B cell (primary cell): Measurements from ENCODE around the gene KHDC4. TPM values are rescaled to one million over a fixed set of nuclear protein-coding genes. Genes with fewer than 3 reads are reported as not detected.
A peak's percentile ranks its signal among the peaks of the same experiment; 100 is the strongest.

Experiments
- ATAC-seq: fragments of 200-7000 bp; cut with Tn5 transposase; one replicate; pipeline ENCODE4 v1.10.0; 2021; ENCODE audit warnings: low read depth, mild to moderate bottlenecking, moderate number of reproducible peaks, moderate library complexity
- CTCF ChIA-PET: fragments of 350-600 bp; sonication (Branson Sonifier 250); formaldehyde crosslinking; loops from one replicate; lab custom pipeline; 2021; ENCODE audit warnings: antibody characterized with exemption, inconsistent platforms; lab: Charles Lee
- POLR2A ChIA-PET: fragments of 350-600 bp; sonication (Branson Sonifier 250); formaldehyde crosslinking; loops from one replicate; lab custom pipeline; 2021; ENCODE audit warnings: antibody characterized with exemption; lab: Charles Lee
- DNase-seq: peaks from one replicate; pipeline ENCODE4 v3.0.0; 2013
- H2AFZ ChIP-seq: 2 replicates; pipeline ENCODE4 v1.6.1; 2012; ENCODE audit warnings: mild to moderate bottlenecking, low read depth, low read length; ENCODE audit not compliant: insufficient read depth, poor library complexity, severe bottlenecking
- H3K27ac ChIP-seq, 2 donors: 1 replicate in 1 of 2; 2 replicates in 1 of 2; pipeline ENCODE4 v1.5.1; 2012 to 2013; ENCODE audit warnings: low read length in 2 of 2, mild to moderate bottlenecking in 2 of 2, moderate library complexity in 1 of 2
- H3K27me3 ChIP-seq, 4 experiments: fragments of 200-600 bp in 1 of 4; sonication (generic) in 1 of 4; replicated peaks in 1 of 4; 1 replicate in 2 of 4; 2 replicates in 2 of 4; pipeline versions ENCODE4 v1.6.1 to v1.7.0; 2013 to 2016; ENCODE audit warnings: low read length in 3 of 4, mild to moderate bottlenecking in 2 of 4, mixed read lengths in 1 of 4, moderate library complexity in 1 of 4; ENCODE audit not compliant: insufficient read depth in 4 of 4, control insufficient read depth in 3 of 4; ENCODE audit errors: control extremely low read depth in 1 of 4
- H3K36me3 ChIP-seq, 2 experiments: replicated peaks in 1 of 2; 1 replicate in 1 of 2; 2 replicates in 1 of 2; pipeline versions ENCODE4 v1.6.1 to v1.7.1; 2013; ENCODE audit warnings: low read length in 1 of 2; ENCODE audit not compliant: insufficient read depth in 2 of 2, control insufficient read depth in 1 of 2; ENCODE audit errors: control extremely low read depth in 1 of 2, extremely low read depth in 1 of 2
- H3K4me1 ChIP-seq, 2 donors: fragments of 200-600 bp in 1 of 2; sonication (generic) in 1 of 2; 1 replicate in 1 of 2; 2 replicates in 1 of 2; pipeline versions ENCODE4 v1.5.1 to v1.6.1; 2013 to 2017; ENCODE audit warnings: low read length in 2 of 2; ENCODE audit not compliant: control insufficient read depth in 2 of 2, insufficient read depth in 2 of 2
- H3K4me2 ChIP-seq: replicated peaks from 2 replicates; pipeline ENCODE3; 2012; ENCODE audit warnings: mild to moderate bottlenecking, low read depth, low read length; ENCODE audit not compliant: poor library complexity, severe bottlenecking
- H3K4me3 ChIP-seq, 5 experiments: fragments of 200-600 bp in 1 of 5; sonication (generic) in 1 of 5; 1 replicate in 3 of 5; 2 replicates in 2 of 5; pipeline versions ENCODE4 v1.5.1 to v1.7.0; 2011 to 2016; ENCODE audit warnings: low read length in 4 of 5, mild to moderate bottlenecking in 4 of 5, low read depth in 2 of 5, control low read depth in 1 of 5, moderate library complexity in 1 of 5; ENCODE audit not compliant: insufficient read depth in 1 of 5; ENCODE audit errors: control extremely low read depth in 1 of 5, extremely low read depth in 1 of 5
- H3K79me2 ChIP-seq: fragments of 200-600 bp; sonication (generic); one replicate; pipeline ENCODE4 v1.6.0; 2016; ENCODE audit warnings: low read length; ENCODE audit not compliant: control insufficient read depth, insufficient read depth
- H3K9ac ChIP-seq: fragments of 200-600 bp; sonication (generic); 2 replicates; pipeline ENCODE4 v1.6.1; 2017; ENCODE audit warnings: mild to moderate bottlenecking, low read length, moderate library complexity
- H3K9me3 ChIP-seq, 3 donors: one replicate each; pipeline versions ENCODE4 v1.6.1 to v1.7.1; 2013; ENCODE audit warnings: low read length in 2 of 3; ENCODE audit not compliant: control insufficient read depth in 2 of 3, insufficient read depth in 1 of 3; ENCODE audit errors: control extremely low read depth in 1 of 3
- H4K20me1 ChIP-seq: 2 replicates; pipeline ENCODE4 v1.6.0; 2012; ENCODE audit warnings: mild to moderate bottlenecking, low read length; ENCODE audit not compliant: insufficient read depth, control insufficient read depth, poor library complexity, severe bottlenecking
- H3K27ac Mint-ChIP-seq: one replicate; pipeline ENCODE4 v1.8.0; 2021; ENCODE audit warnings: mixed read lengths
- H3K27me3 Mint-ChIP-seq: one replicate; pipeline ENCODE4 v1.8.0; 2021; ENCODE audit warnings: mixed read lengths
- H3K4me1 Mint-ChIP-seq: one replicate; pipeline ENCODE4 v1.8.0; 2021; ENCODE audit warnings: mixed read lengths
- H3K4me3 Mint-ChIP-seq: one replicate; pipeline ENCODE4 v1.8.0; 2021; ENCODE audit warnings: mixed read lengths
- H3K9me3 Mint-ChIP-seq: one replicate; pipeline ENCODE4 v1.8.0; 2022; ENCODE audit warnings: mixed read lengths; ENCODE audit not compliant: insufficient read depth
- EZH2 ChIP-seq: IDR thresholded peaks from 2 replicates; pipeline ENCODE4 v1.6.1; 2012; ENCODE audit warnings: borderline replicate concordance, low read depth, mild to moderate bottlenecking, moderate library complexity, low read length; ENCODE audit not compliant: insufficient read depth, poor library complexity, severe bottlenecking
- WGBS: methylation state at CpG from one replicate; pipeline ENCODE4 v1.1.5; 2013; ENCODE audit warnings: missing lambda C conversion rate; ENCODE audit not compliant: insufficient coverage; 5-methylcytosine and 5-hydroxymethylcytosine counted together
- intact Hi-C: fragments of 100-400 bp; cut with micrococcal nuclease; formaldehyde crosslinking; loops from one replicate; pipeline ENCODE4 v1.10.0; 2022
- polyA plus RNA-seq: library from polyadenylated mRNA; depleted of rRNA; stranded (reverse); fragments of >200 nt; gene quantifications from 2 replicates; pipeline ENCODE4 v1.2.3, GENCODE V29; 2012
- total RNA-seq, 2 donors: library from RNA; stranded (reverse); fragments of 120-200 nt in 1 of 2; gene quantifications; 1 replicate in 1 of 2; 2 replicates in 1 of 2; pipeline versions ENCODE4 v1.2.3 to v1.2.4, GENCODE V29; 2013 to 2022
- TF ChIP-seq, protein P1 (sequence below): fragments of 200-600 bp; IDR thresholded peaks from one replicate; pipeline ENCODE4 v1.8.0; 2022; ENCODE audit warnings: antibody characterized with exemption, mild to moderate bottlenecking

The KHDC4 gene
- total and polyA plus RNA-seq, 2 donors (not counting 1 experiment from before 2014, with no cell fraction given): 51.3 to 122 TPM

DNA sequence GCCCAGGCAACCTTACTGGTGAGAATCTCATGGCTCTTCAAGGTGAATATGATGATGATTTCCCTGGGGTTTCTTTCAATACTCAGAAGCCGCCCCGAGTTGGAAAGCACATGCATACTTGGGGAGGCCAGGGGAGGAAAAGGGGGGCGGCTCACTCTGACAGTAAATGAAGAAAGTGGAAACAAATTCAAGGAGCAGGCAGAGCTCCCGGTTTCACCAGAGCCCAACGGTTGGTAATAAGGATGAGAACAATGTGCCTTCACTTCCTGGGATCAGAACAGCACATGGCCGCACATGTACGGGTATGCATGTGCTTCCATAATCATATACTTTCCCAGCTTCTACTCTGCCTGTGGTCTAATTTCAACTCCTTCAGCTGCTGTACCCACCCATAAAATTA, 47.9 kb upstream of the KHDC4 start:
- no peaks in the 10 kb centered on the region for H3K27me3 ChIP-seq
- peak overlapping the region; percentile 89 for H3K9ac ChIP-seq
- H3K27ac ChIP-seq: peak overlapping the region; percentile 70 to 91
- H3K79me2 ChIP-seq: peaks cover 93% of the 10 kb centered on the region
- DNase-seq (no peak), ATAC-seq (no peak)
- peak overlapping the region; percentile 94 for H3K27ac Mint-ChIP-seq
- ChIA-PET CTCF (interaction anchor here (1.0 to 12.2 kb wide), 12 partner anchors 13 to 115 kb away, joined by 3 to 206 read pairs (median 4); partner anchors contain the start of genes KHDC4 and RXFP4), POLR2A (interaction anchor here (0.6 to 4.8 kb wide), 6 partner anchors 12 to 674 kb away, joined by 3 to 44 read pairs (median 4); no protein-coding TSS in a partner anchor)
- intact Hi-C loops: no loop called here
- H2AFZ ChIP-seq: peak overlapping the region; percentile 21
- WGBS: 74% methylated on average over 3 of the region's 7 CpGs
- peak overlapping the region in 3 of 5 experiments; percentile 44 to 81 (median 78) for H3K4me3 ChIP-seq
- no peaks in the 10 kb centered on the region for H3K27me3 Mint-ChIP-seq
- H3K4me2 ChIP-seq: peak overlapping the region; percentile 93
- H4K20me1 ChIP-seq: peaks cover 10% of the 10 kb centered on the region
- H3K9me3 ChIP-seq: no peaks in the 10 kb centered on the region
- H3K9me3 Mint-ChIP-seq: no peaks in the 10 kb centered on the region
- TF ChIP-seq EZH2: no peak
- TF ChIP-seq, protein P1, sequence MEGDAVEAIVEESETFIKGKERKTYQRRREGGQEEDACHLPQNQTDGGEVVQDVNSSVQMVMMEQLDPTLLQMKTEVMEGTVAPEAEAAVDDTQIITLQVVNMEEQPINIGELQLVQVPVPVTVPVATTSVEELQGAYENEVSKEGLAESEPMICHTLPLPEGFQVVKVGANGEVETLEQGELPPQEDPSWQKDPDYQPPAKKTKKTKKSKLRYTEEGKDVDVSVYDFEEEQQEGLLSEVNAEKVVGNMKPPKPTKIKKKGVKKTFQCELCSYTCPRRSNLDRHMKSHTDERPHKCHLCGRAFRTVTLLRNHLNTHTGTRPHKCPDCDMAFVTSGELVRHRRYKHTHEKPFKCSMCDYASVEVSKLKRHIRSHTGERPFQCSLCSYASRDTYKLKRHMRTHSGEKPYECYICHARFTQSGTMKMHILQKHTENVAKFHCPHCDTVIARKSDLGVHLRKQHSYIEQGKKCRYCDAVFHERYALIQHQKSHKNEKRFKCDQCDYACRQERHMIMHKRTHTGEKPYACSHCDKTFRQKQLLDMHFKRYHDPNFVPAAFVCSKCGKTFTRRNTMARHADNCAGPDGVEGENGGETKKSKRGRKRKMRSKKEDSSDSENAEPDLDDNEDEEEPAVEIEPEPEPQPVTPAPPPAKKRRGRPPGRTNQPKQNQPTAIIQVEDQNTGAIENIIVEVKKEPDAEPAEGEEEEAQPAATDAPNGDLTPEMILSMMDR: no peak
- H3K4me3 Mint-ChIP-seq: peak overlapping the region; percentile 95
- no peaks in the 10 kb centered on the region for H3K36me3 ChIP-seq
- peaks cover 55 to 65% of the 10 kb centered on the region in 2 donors for H3K4me1 ChIP-seq
- H3K4me1 Mint-ChIP-seq: peaks cover 63% of the 10 kb centered on the region
